HL-60/S4 (cell line): ENCODE data around the gene OFD1.

Experiments
- in situ Hi-C: fragments of 300-500 bp; cut with MboI; formaldehyde crosslinking; loops from 2 replicates; pipeline ENCODE4 v1.14.3; 2022; ENCODE audit warnings: low sequenced_read_pairs

OFD1 gene

GRCh38 chrX:13748486-13748885 is 13.9 kb downstream of the OFD1 start:
- in situ Hi-C loops = loop anchor here (10.0 kb wide), 1 partner anchor 94 kb away; the partner anchor contains the start of gene TCEANC

- in situ Hi-C loops = no loop called here
Measured at GRCh38 chrX:13750204-13750603, 15.7 kb downstream of the OFD1 start.

GRCh38 chrX:13750812-13751211 is 16.3 kb downstream of the OFD1 start:
- in situ Hi-C loops = no loop called here

- in situ Hi-C loops = no loop called here
Measured at GRCh38 chrX:13752141-13752540, 17.6 kb downstream of the OFD1 start.

GRCh38 chrX:13752646-13753045 is 18.1 kb downstream of the OFD1 start:
- in situ Hi-C loops = no loop called here

- in situ Hi-C loops = no loop called here
Measured at GRCh38 chrX:13754765-13755164, 20.2 kb downstream of the OFD1 start.

GRCh38 chrX:13755254-13755653 is 20.7 kb downstream of the OFD1 start:
- in situ Hi-C loops = no loop called here

GRCh38 chrX:13756381-13756780 is 21.8 kb downstream of the OFD1 start:
- in situ Hi-C loops = no loop called here

GRCh38 chrX:13759152-13759718 is 24.7 kb downstream of the OFD1 start:
- in situ Hi-C loops = no loop called here

GRCh38 chrX:13760426-13760825 is 25.9 kb downstream of the OFD1 start:
- in situ Hi-C loops = no loop called here

- in situ Hi-C loops = no loop called here
Measured at GRCh38 chrX:13761606-13762414, 27.3 kb downstream of the OFD1 start.

- in situ Hi-C loops = no loop called here
Measured at GRCh38 chrX:13763489-13763888, 28.9 kb downstream of the OFD1 start.

- in situ Hi-C loops = no loop called here
Measured at GRCh38 chrX:13764281-13764680, 29.7 kb downstream of the OFD1 start.

GRCh38 chrX:13764765-13765164 is 30.2 kb downstream of the OFD1 start:
- in situ Hi-C loops = no loop called here

- in situ Hi-C loops = no loop called here
Measured at GRCh38 chrX:13768939-13769338, 34.4 kb downstream of the OFD1 start.

GRCh38 chrX:13770013-13770535 is 35.5 kb downstream of the OFD1 start:
- in situ Hi-C loops = no loop called here

GRCh38 chrX:13774696-13775095 is 40.1 kb downstream of the OFD1 start:
- in situ Hi-C loops = no loop called here

GRCh38 chrX:13775837-13776236 is 41.3 kb downstream of the OFD1 start:
- in situ Hi-C loops = no loop called here

GRCh38 chrX:13776387-13776786 is 41.8 kb downstream of the OFD1 start:
- in situ Hi-C loops = no loop called here

GRCh38 chrX:13778916-13779315 is 44.4 kb downstream of the OFD1 start:
- in situ Hi-C loops = no loop called here

GRCh38 chrX:13780868-13781427 is 46.4 kb downstream of the OFD1 start:
- in situ Hi-C loops = no loop called here

GRCh38 chrX:13786048-13786447 is 51.5 kb downstream of the OFD1 start:
- in situ Hi-C loops = no loop called here
